Measurements from ENCODE around the gene RNU6-1.

RNU6-1 gene

DNA sequence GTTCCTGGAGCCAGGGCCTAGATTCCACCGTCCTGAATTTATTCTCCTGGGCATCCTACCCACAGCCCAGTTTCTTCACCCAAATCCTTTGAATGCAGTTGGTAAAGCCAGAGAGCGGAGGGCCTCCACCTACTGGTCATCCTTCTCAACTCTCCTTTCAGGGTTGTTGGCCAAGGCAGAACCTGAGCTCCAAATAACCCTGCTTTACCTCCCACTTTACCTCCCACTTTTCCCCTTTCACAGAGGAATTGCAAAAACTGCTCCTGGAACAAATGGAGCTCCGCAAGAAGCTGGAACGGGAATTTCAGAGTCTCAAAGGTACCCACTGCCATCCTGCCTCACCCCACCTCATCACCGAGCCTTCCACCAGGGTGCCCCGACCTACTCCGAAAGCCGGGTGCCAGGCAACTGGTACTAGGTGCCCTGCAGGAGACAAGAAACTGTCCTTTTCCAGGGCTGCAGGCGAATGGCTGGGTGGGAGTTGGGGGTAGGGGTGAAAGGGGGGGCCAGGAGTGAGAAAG, 7.8 kb downstream of the RNU6-1 start:
- DNase-seq: no peak

DNA sequence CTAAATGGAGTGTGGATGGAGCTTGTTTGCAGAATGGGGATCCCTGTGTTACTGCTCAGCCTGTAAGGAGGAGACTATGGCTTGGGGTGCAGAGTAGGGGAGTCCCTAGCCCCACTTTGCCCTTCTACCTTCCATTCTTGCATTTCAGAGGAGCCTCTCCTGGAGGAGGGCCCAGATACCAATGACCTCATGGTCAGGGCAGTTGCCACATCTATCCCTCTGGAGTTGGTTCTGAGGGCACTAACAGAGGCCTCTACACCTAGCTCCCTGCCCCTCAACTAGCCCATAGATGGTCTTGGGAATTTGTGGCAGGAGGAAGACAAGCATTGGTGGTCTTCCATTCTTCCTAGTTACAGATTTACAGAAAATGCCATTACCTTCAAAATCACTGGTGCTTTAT, 8.5 kb downstream of the RNU6-1 start:
- DNase-seq: no peak

DNA sequence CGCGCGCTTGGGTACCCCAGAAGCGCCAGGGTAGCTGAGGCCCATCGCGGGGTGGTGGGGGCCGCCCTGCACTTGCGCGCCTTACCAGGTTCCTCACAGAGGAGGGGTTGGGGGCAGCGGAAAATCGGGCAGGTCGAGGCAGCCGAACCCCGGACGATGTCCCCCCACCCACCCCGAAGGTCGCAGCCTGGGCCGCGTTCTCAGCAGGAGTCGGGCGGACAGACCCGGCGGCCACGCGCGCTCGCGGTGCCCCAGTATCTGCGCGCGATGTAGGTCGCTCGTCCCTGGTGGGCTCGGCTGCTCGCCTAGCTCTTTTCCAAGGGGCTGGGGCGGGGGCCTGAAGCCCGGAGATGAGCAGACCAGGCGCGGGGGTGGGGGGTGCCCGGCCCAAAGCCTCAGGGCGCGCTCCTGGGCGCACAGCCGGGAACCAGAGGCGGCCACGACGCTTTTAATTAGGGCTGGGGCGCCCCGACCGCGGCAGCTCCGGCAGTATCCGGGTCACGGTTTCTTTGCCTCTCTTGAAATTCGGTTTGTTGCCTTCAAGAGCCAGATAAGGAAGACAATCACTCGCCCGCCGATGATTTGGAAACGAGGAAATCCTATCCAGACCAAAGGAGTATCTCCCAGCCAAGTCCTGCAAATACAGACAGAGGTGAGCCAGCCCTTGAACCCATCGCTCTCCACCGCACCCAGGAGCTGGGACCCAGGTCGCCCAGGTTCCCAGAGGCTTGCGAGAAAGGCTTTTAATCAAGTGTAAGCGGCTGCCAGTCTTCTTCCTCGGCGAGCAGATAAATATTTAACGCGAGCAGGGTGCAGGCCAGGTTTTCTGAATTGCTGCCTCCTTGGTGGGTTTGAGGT, 10.0 kb downstream of the RNU6-1 start:
- no peak for DNase-seq

GRCh38 chr15:67828969-67829646, 10.7 kb downstream of the RNU6-1 start:
- no peak for DNase-seq

DNA sequence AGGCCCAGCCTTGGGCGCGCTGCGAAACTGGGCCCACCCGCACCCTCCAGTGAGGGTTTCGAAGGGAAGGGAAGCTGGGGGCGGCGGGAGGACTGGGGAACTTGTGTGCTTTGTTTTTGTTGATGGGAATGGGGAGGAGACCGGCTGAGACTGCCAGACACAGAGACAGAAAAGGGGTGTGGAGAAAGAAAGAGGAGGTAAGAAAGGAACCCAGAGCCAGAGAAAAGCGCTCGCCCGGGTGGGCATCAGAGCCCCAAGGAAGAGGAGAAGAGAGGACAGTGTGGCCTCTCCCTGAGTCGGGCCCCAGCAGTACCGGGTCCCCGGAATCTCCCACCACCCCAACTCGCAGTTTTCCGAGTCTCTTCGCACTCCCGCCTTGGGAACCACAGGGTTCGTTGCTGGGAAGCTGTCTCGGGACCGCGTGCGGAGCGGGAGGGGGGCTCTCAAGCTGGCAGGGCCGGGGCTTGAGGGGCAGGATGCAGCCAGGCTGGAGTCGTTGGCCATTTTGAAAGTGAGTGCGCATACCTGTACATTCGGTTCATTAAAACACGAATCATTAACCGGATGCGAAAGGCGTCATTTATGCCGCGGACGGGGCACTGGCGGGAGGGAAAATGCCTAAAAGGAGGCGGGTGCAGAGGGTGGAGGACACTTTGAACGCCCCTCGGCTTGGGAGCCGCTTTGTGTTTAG, 11.4 kb downstream of the RNU6-1 start:
- DNase-seq: no peak

DNA sequence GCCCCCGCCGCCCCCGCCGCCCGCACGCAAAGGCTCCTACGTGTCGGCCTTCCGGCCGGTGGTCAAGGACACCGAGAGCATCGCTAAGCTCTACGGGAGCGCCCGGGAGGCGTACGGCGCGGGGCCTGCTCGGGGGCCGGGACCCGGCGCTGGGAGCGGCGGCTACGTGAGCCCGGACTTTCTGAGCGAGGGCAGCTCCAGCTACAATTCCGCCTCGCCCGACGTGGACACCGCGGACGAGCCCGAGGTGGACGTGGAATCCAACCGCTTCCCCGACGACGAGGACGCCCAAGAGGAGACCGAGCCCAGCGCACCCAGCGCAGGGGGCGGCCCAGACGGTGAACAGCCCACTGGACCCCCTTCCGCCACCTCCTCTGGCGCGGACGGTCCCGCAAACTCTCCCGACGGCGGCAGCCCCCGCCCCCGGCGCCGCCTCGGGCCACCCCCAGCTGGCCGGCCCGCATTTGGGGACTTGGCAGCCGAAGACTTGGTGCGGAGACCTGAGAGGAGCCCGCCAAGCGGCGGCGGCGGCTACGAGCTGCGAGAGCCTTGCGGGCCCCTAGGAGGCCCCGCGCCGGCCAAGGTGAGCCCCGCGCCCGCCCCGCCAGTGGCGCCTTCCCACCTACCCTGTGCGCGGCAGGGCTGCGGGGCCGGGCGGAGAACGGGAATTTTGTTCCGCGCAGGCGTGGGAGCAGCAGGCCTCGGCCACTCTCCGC, 12.1 kb downstream of the RNU6-1 start:
- no peak for DNase-seq

DNA sequence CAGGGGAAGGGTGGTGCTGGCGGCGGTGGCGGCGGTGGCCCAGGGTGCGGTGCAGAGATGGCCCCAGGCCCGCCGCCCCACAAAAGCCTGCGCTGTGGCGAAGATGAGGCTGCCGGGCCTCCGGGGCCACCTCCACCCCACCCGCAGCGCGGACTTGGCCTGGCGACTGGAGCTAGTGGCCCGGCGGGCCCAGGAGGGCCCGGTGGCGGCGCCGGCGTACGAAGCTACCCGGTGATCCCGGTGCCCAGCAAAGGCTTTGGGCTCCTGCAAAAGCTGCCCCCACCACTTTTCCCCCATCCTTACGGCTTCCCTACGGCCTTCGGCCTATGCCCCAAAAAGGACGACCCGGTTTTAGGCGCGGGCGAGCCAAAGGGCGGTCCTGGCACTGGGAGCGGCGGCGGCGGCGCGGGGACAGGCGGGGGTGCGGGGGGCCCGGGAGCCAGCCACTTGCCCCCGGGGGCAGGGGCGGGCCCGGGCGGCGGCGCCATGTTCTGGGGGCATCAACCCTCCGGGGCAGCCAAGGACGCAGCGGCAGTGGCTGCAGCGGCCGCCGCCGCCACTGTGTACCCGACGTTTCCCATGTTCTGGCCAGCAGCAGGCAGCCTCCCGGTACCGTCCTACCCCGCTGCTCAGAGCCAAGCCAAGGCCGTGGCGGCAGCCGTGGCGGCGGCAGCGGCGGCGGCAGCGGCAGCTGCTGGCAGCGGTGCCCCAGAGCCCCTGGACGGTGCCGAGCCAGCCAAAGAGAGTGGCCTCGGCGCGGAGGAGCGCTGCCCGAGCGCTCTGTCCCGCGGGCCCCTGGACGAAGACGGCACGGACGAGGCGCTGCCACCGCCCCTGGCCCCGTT, 12.9 kb downstream of the RNU6-1 start:
- no peak for DNase-seq

- DNase-seq: no peak
Measured at GRCh38 chr15:67825881-67826716, 13.7 kb downstream of the RNU6-1 start.

DNA sequence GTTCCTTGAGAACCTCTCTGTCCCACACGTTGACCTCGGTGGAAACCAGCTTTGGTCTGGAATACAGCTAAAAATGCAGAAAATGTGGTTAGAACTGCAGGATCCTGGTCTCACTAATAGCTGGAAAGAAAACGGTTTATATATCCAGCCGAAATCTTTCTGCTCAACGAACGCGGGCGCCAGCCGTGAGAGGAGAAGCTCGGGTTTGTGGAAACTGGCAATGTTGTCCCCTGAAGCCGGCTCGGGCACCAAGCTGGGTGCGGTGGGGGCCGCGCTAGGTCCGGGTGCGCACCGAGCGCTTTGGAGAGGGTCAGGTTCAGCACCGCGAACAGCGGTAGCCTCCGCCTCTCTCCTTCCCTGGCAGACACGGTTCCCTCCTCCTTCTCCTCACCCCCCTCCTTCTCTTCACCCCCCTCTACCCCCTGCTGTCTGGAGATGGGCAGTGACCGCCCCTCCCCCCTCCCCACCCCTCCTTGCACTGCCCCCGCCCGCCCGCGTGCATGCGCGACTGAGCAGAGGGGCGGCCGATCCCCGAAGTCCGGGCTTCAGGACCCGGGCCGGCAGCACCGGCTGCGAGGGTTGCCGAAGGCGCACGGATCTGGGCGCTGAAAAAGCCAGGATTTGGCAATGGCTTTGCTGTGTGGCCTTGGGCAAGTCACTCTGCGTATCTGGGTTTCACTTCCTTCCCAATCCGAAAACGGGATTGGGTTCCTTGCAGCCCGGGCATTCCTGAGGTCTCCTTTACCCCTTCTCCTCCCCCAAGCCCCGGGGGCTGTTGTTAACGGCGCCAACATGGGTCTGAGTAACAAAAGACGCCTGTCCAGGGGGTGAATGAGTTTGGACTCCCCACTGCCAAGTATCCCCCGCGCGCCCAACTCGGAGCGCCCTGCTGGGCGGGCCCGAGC, 14.6 kb downstream of the RNU6-1 start, which contains the start of gene SKOR1:
Gene SKOR1, plus strand, starts transcription at position 534 of the 905 bp plus-strand sequence. Its CDS starts 94 bp downstream, at position 628.
- DNase-seq: no peak

DNA sequence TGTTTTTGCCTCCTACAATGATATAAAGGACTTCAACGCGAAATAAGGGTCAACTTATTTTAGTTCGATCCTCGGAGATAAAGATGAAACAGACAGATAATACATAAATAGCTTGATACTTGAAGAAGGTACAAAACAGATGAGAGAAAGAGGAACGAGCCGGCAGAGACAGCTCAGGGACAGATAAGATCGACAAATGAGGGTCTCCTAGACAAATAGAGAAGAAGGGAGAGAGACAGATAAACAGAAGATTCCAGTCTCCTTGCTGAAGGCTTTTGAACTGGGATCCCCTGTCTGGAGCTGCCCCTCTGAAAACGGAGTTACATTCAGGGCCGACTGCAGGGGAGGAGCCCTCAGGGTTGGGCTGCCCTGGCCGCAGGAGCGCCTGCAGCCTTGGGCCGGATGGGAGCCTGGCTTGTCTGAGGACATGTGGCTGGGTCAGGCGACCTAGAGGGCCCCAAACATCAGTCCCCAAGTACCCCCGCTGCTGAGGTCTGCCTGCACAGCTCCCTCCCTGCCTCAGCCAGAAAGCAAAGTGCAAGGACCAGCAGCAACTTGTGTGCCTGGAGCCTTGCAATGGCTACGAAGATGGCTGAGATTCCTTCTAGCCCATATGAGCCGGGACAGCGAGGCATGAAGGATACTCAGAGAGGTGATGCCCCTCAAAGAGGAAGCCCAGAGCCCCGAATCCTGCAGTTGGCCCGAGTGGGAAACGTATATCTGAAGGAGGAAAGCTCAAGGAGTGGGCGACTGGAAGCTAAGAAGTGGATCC, 15.5 kb downstream of the RNU6-1 start:
- DNase-seq: no peak

GRCh38 chr15:67823314-67824196, 16.3 kb downstream of the RNU6-1 start:
- no peak for DNase-seq

- no peak for DNase-seq
Measured at GRCh38 chr15:67822537-67823313, 17.1 kb downstream of the RNU6-1 start.

- no peak for DNase-seq
Measured at GRCh38 chr15:67821784-67822440, 17.9 kb downstream of the RNU6-1 start.

- no peak for DNase-seq
Measured at GRCh38 chr15:67820992-67821783, 18.7 kb downstream of the RNU6-1 start.

Data from NCI-H1436 treated with DMSO at 0.1 percent for 48 hours (cell line).